Measurements from ENCODE around the gene ERGIC3.
A peak's percentile ranks its signal among the peaks of the same experiment; 100 is the strongest.

Gene ERGIC3

GRCh38 chr20:35560541-35560940 lies 18.7 kb downstream of the ERGIC3 start:
- FAIRE-seq, result no peak
- DNase-seq (ENCODE audit: low spot score), result no peak

- FAIRE-seq (no peak), DNase-seq (ENCODE audit: low spot score) (no peak)
Observed at GRCh38 chr20:35561268-35561667, 19.4 kb downstream of the ERGIC3 start.

GRCh38 chr20:35561671-35562070 lies 19.8 kb downstream of the ERGIC3 start:
- FAIRE-seq, result no peak
- no peak for DNase-seq (ENCODE audit: low spot score)

- FAIRE-seq, result no peak
- DNase-seq (ENCODE audit: low spot score), result no peak
Observed at GRCh38 chr20:35562541-35563110, 20.7 kb downstream of the ERGIC3 start.

- DNase-seq (ENCODE audit: low spot score), result no peak
- FAIRE-seq, result no peak
Observed at GRCh38 chr20:35563834-35564233, 22.0 kb downstream of the ERGIC3 start.

GRCh38 chr20:35564905-35565304 lies 23.0 kb downstream of the ERGIC3 start:
- FAIRE-seq (no peak), DNase-seq (ENCODE audit: low spot score) (no peak)

- FAIRE-seq (no peak), DNase-seq (ENCODE audit: low spot score) (peak; percentile 50)
Observed at GRCh38 chr20:35568645-35569044, 26.8 kb downstream of the ERGIC3 start.

- DNase-seq (ENCODE audit: low spot score) (no peak), FAIRE-seq (no peak)
Observed at GRCh38 chr20:35571555-35571954, 29.7 kb downstream of the ERGIC3 start.

GRCh38 chr20:35572838-35573237 lies 31.0 kb downstream of the ERGIC3 start:
- no peak for DNase-seq (ENCODE audit: low spot score)
- FAIRE-seq, result no peak

- DNase-seq (ENCODE audit: low spot score) (no peak), FAIRE-seq (no peak)
Observed at GRCh38 chr20:35575958-35576357, 34.1 kb downstream of the ERGIC3 start.

- DNase-seq (ENCODE audit: low spot score) (no peak), FAIRE-seq (peak; percentile 20)
Observed at GRCh38 chr20:35576816-35577215, 34.9 kb downstream of the ERGIC3 start.

GRCh38 chr20:35578469-35578868 lies 36.6 kb downstream of the ERGIC3 start:
- no peak for DNase-seq (ENCODE audit: low spot score)
- no peak for FAIRE-seq

- FAIRE-seq (no peak), DNase-seq (ENCODE audit: low spot score) (no peak)
Observed at GRCh38 chr20:35579196-35579595, 37.3 kb downstream of the ERGIC3 start.

- DNase-seq (ENCODE audit: low spot score), result no peak
- no peak for FAIRE-seq
Observed at GRCh38 chr20:35582131-35582530, 40.3 kb downstream of the ERGIC3 start.

GRCh38 chr20:35582741-35583404 lies 41.0 kb downstream of the ERGIC3 start:
- DNase-seq (ENCODE audit: low spot score) (no peak), FAIRE-seq (no peak)

- DNase-seq (ENCODE audit: low spot score), result no peak
- FAIRE-seq, result no peak
Observed at GRCh38 chr20:35583636-35584560, 42.0 kb downstream of the ERGIC3 start.

- DNase-seq (ENCODE audit: low spot score), result no peak
- no peak for FAIRE-seq
Observed at GRCh38 chr20:35586751-35587425, 45.0 kb downstream of the ERGIC3 start.

- FAIRE-seq (no peak), DNase-seq (ENCODE audit: low spot score) (no peak)
Observed at GRCh38 chr20:35587436-35587835, 45.6 kb downstream of the ERGIC3 start.

- FAIRE-seq (no peak), DNase-seq (ENCODE audit: low spot score) (no peak)
Observed at GRCh38 chr20:35588397-35588796, 46.5 kb downstream of the ERGIC3 start.

- peak; percentile 3 for DNase-seq (ENCODE audit: low spot score)
- no peak for FAIRE-seq
Observed at GRCh38 chr20:35592339-35592974, 50.6 kb downstream of the ERGIC3 start.

- DNase-seq (ENCODE audit: low spot score) (no peak), FAIRE-seq (no peak)
Observed at GRCh38 chr20:35595456-35595855, 53.6 kb downstream of the ERGIC3 start.

All from urothelium cell line (cell line).